Chondrocyte (in vitro differentiated cells): ENCODE measurements around the gene STAT4. TPM values are rescaled to one million over a fixed set of nuclear protein-coding genes. Genes with fewer than 3 reads are reported as not detected.

ENCODE experiments used
- DNase-seq: peaks from one replicate; pipeline ENCODE4 v3.0.0; 2021; ENCODE audit warnings: mixed read lengths, low spot score
- H3K27ac Mint-ChIP-seq: one replicate; pipeline ENCODE4 v1.8.0; 2021; ENCODE audit warnings: mild to moderate bottlenecking, moderate library complexity, mixed read lengths; ENCODE audit not compliant: unreplicated experiment
- H3K27me3 Mint-ChIP-seq: 2 replicates; pipeline ENCODE4 v1.8.0; 2021; ENCODE audit warnings: low read depth, mixed read lengths
- H3K36me3 Mint-ChIP-seq: 2 replicates; pipeline ENCODE4 v1.8.0; 2021; ENCODE audit warnings: low read depth, mixed read lengths
- H3K4me1 Mint-ChIP-seq: 2 replicates; pipeline ENCODE4 v1.8.0; 2021; ENCODE audit warnings: low read depth, mild to moderate bottlenecking, mixed read lengths
- H3K4me3 Mint-ChIP-seq: one replicate; pipeline ENCODE4 v1.8.0; 2021; ENCODE audit warnings: mild to moderate bottlenecking, moderate library complexity, mixed read lengths; ENCODE audit not compliant: unreplicated experiment
- H3K9me3 Mint-ChIP-seq: 2 replicates; pipeline ENCODE4 v1.8.0; 2021; ENCODE audit warnings: low read depth, mixed read lengths
- CTCF ChIP-seq: fragments of 200-600 bp; sonication (generic); IDR thresholded peaks from 2 replicates; pipeline ENCODE4 v1.5.0; 2021; ENCODE audit warnings: antibody characterized with exemption, mild to moderate bottlenecking, moderate library complexity
- total RNA-seq: library from RNA; stranded (reverse); gene quantifications from 3 replicates; pipeline ENCODE4 v1.2.1, GENCODE V29; 2021

STAT4 gene
- total RNA-seq, 1 donor from 2014 or later: 12.4 TPM

- H3K27me3 Mint-ChIP-seq: no peaks in the 10 kb centered on the region
- H3K4me1 Mint-ChIP-seq: peaks cover 8% of the 10 kb centered on the region
- no peaks in the 10 kb centered on the region for H3K9me3 Mint-ChIP-seq
- no peak overlapping the region for H3K27ac Mint-ChIP-seq
- no peak overlapping the region for H3K4me3 Mint-ChIP-seq
- TF ChIP-seq CTCF: no peak
- DNase-seq: no peak
- H3K36me3 Mint-ChIP-seq: no peaks in the 10 kb centered on the region
Observed at GRCh38 chr2:191026377-191026776, 124.4 kb downstream of the STAT4 start.

GRCh38 chr2:191025135-191025534 lies 125.7 kb downstream of the STAT4 start:
- DNase-seq: no peak
- H3K27me3 Mint-ChIP-seq: no peaks in the 10 kb centered on the region
- no peaks in the 10 kb centered on the region for H3K36me3 Mint-ChIP-seq
- H3K4me3 Mint-ChIP-seq: no peak overlapping the region
- H3K4me1 Mint-ChIP-seq: no peaks in the 10 kb centered on the region
- H3K9me3 Mint-ChIP-seq: no peaks in the 10 kb centered on the region
- H3K27ac Mint-ChIP-seq: no peak overlapping the region
- no peak for TF ChIP-seq CTCF

- DNase-seq: no peak
- Mint-ChIP-seq H3K4me1 (peaks cover 3% of the 10 kb centered on the region), H3K36me3 (no peaks in the 10 kb centered on the region), H3K27me3 (no peaks in the 10 kb centered on the region), H3K27ac (no peak overlapping the region), H3K9me3 (no peaks in the 10 kb centered on the region), H3K4me3 (no peak overlapping the region)
- TF ChIP-seq CTCF: no peak
Observed at GRCh38 chr2:191023235-191023679, 127.5 kb downstream of the STAT4 start.

GRCh38 chr2:191020742-191021381 lies 129.9 kb downstream of the STAT4 start:
- no peak overlapping the region for H3K4me3 Mint-ChIP-seq
- no peak for DNase-seq
- TF ChIP-seq CTCF: peak; percentile 6
- no peaks in the 10 kb centered on the region for H3K36me3 Mint-ChIP-seq
- H3K27me3 Mint-ChIP-seq: no peaks in the 10 kb centered on the region
- peaks cover 3% of the 10 kb centered on the region for H3K4me1 Mint-ChIP-seq
- no peak overlapping the region for H3K27ac Mint-ChIP-seq
- no peaks in the 10 kb centered on the region for H3K9me3 Mint-ChIP-seq

- no peak overlapping the region for H3K4me3 Mint-ChIP-seq
- peak; percentile 22 for TF ChIP-seq CTCF
Observed at GRCh38 chr2:191020221-191020741, 130.5 kb downstream of the STAT4 start.

More at GRCh38 chr2:191020221-191020741, 130.5 kb downstream of the STAT4 start:
- peak; percentile 95 for DNase-seq
- no peaks in the 10 kb centered on the region for H3K27me3 Mint-ChIP-seq
- no peaks in the 10 kb centered on the region for H3K9me3 Mint-ChIP-seq
- peaks cover 3% of the 10 kb centered on the region for H3K4me1 Mint-ChIP-seq
- H3K36me3 Mint-ChIP-seq: no peaks in the 10 kb centered on the region
- H3K27ac Mint-ChIP-seq: no peak overlapping the region
